ENCODE results near the gene TMEM233. TPM values are rescaled to one million over a fixed set of nuclear protein-coding genes. Genes with fewer than 3 reads are reported as not detected.
A peak's percentile ranks its signal among the peaks of the same experiment; 100 is the strongest.

The TMEM233 gene
- total and polyA plus RNA-seq, 11 donors = 0.07 to 1.3 (median 0.25) TPM; not detected in 1

DNA sequence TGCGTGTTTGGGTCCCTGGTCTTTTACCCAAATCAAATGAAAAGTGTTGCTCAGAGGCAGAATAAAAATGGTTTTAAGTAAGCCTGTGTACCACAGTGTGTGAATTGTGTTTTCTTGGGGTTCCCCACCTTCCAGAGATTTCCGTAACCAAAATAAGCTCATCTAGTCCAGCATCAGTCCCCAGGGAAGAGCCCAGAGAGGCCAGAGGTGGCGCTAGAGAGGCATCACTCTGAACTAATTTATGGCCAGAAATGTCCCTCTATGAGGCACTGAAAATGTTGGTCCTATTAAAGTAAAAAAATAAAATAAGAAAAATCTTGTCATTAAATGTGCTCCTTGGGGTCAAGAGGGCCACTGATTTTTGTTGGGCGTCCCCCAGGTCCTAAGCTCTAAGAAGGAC lies 49.4 kb downstream of the TMEM233 start:
- H3K27ac ChIP-seq = no peak overlapping the region
- H3K4me1 ChIP-seq = no peaks in the 10 kb centered on the region
- ATAC-seq (no peak), DNase-seq (no peak)
- peaks cover 0 to 8% (median 0%) of the 10 kb centered on the region in 12 donors for H3K9me3 ChIP-seq
- H3K4me3 ChIP-seq = no peak overlapping the region
- no peaks in the 10 kb centered on the region for H3K27me3 ChIP-seq
- 65 to 70% (median 69%) methylated on average over 4 of the region's 4 CpGs for WGBS, 4 donors
- intact Hi-C loops (cut with DNase I) = loop anchor here in 5 of 10 donors (10.0 kb wide), 2 partner anchors 48 to 198 kb away; partner anchors contain the start of gene TMEM233 (in 2 of the 5)
- no peaks in the 10 kb centered on the region for H3K36me3 ChIP-seq
- TF ChIP-seq, protein P1, sequence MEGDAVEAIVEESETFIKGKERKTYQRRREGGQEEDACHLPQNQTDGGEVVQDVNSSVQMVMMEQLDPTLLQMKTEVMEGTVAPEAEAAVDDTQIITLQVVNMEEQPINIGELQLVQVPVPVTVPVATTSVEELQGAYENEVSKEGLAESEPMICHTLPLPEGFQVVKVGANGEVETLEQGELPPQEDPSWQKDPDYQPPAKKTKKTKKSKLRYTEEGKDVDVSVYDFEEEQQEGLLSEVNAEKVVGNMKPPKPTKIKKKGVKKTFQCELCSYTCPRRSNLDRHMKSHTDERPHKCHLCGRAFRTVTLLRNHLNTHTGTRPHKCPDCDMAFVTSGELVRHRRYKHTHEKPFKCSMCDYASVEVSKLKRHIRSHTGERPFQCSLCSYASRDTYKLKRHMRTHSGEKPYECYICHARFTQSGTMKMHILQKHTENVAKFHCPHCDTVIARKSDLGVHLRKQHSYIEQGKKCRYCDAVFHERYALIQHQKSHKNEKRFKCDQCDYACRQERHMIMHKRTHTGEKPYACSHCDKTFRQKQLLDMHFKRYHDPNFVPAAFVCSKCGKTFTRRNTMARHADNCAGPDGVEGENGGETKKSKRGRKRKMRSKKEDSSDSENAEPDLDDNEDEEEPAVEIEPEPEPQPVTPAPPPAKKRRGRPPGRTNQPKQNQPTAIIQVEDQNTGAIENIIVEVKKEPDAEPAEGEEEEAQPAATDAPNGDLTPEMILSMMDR (IDR thresholded peaks at IDR 0.05) = peak in 4 of 12 donors; percentile 10 to 17 (median 12)
- TF ChIP-seq POLR2A (IDR thresholded peaks at IDR 0.05) = no peak

- Histone ChIP-seq H3K9me3 (peaks cover 0 to 8% (median 0%) of the 10 kb centered on the region in 12 donors), H3K27me3 (no peaks in the 10 kb centered on the region), H3K4me1 (no peaks in the 10 kb centered on the region), H3K27ac (no peak overlapping the region), H3K4me3 (no peak overlapping the region), H3K36me3 (no peaks in the 10 kb centered on the region)
- WGBS, 4 donors = 85 to 91% (median 89%) methylated on average over 3 of the region's 3 CpGs
- no peak for DNase-seq
- TF ChIP-seq, protein P1 (IDR thresholded peaks at IDR 0.05) = no peak
- TF ChIP-seq POLR2A (IDR thresholded peaks at IDR 0.05) = no peak
- ATAC-seq = no peak
- intact Hi-C loops (cut with DNase I) = loop anchor here in 6 of 10 donors (5.0 to 10.0 kb wide), 3 partner anchors 48 to 200 kb away; partner anchors contain the start of gene TMEM233 (in 2 of the 6)
Measured at GRCh38 chr12:119644930-119645329, 51.4 kb downstream of the TMEM233 start.

DNA sequence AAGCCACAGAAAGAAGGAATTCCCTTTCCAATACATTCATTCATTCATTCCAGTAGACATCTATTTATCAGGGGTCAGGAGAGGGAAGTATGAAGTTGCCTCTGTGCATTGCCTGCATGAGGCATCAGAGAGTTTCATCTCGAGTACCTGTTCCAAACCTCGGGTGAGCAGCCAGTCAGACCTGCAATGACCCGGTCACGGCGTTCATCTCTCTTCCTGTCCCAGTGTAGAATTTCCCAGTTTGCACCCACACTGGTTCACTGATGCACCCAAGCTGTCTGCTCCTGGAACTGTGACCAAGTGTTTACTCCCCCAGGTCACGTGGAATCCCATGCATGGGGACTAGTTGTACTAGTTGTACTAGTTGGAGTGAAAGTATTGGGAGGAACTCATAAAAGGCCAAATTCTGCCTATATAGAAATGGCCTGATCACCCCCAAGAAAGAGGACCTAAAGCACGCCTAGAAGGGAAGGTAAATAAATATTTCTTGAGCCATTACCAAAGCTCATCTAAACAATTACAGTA lies 52.0 kb downstream of the TMEM233 start:
- no peak overlapping the region for H3K4me3 ChIP-seq
- no peaks in the 10 kb centered on the region for H3K36me3 ChIP-seq
- no peak overlapping the region for H3K27ac ChIP-seq
- no peak for TF ChIP-seq POLR2A (IDR thresholded peaks at IDR 0.05)
- TF ChIP-seq, protein P1 (IDR thresholded peaks at IDR 0.05) = no peak
- WGBS, 4 donors = 87 to 92% (median 88%) methylated on average over 7 of the region's 7 CpGs
- no peaks in the 10 kb centered on the region for H3K4me1 ChIP-seq
- DNase-seq (no peak), ATAC-seq (no peak)
- peaks cover 0 to 8% (median 0%) of the 10 kb centered on the region in 12 donors for H3K9me3 ChIP-seq
- intact Hi-C loops (cut with DNase I) = loop anchor here in 6 of 10 donors (5.0 to 10.0 kb wide), 3 partner anchors 48 to 201 kb away; partner anchors contain the start of gene TMEM233 (in 2 of the 6)
- no peaks in the 10 kb centered on the region for H3K27me3 ChIP-seq

- no peaks in the 10 kb centered on the region for H3K27me3 ChIP-seq
- no peak overlapping the region for H3K27ac ChIP-seq
- intact Hi-C loops (cut with DNase I) = loop anchor here in 6 of 10 donors (5.0 to 10.0 kb wide), 3 partner anchors 52 to 205 kb away; partner anchors contain the start of gene TMEM233 (in 2 of the 6)
- no peaks in the 10 kb centered on the region for H3K36me3 ChIP-seq
- H3K4me3 ChIP-seq = no peak overlapping the region
- peaks cover 0 to 34% (median 15%) of the 10 kb centered on the region in 12 donors for H3K9me3 ChIP-seq
- WGBS, 4 donors = 63 to 71% (median 66%) methylated on average over 4 of the region's 4 CpGs
- ATAC-seq = no peak
- TF ChIP-seq POLR2A (IDR thresholded peaks at IDR 0.05) = no peak
- TF ChIP-seq, protein P1 (IDR thresholded peaks at IDR 0.05) = peak; percentile 46 to 81 (median 68)
- DNase-seq = no peak
- no peaks in the 10 kb centered on the region for H3K4me1 ChIP-seq
Measured at GRCh38 chr12:119649202-119649808, 55.7 kb downstream of the TMEM233 start.

All from heart left ventricle (tissue), 16 donors.